OCI-LY3 (cell line): ENCODE data around the gene SLC39A13.

Experiments used
- H2AFZ ChIP-seq: fragments of 200-600, 300-600 bp; shearing (Covaris generic); 2 replicates; pipeline ENCODE4 v1.6.0; 2014; ENCODE audit warnings: antibody characterized with exemption, low read depth, low read length
- H3K27ac ChIP-seq: fragments of 200-600, 300-600 bp; sonication (generic); 2 replicates; pipeline ENCODE4 v1.5.1; 2014; ENCODE audit warnings: mild to moderate bottlenecking, low read length, moderate library complexity, mixed read lengths
- H3K27me3 ChIP-seq: fragments of 200-600, 300-600 bp; sonication (generic); 2 replicates; pipeline ENCODE4 v1.6.1; 2014; ENCODE audit warnings: low read depth, low read length, mixed read lengths
- H3K36me3 ChIP-seq: fragments of 200-600, 300-600 bp; sonication (generic); replicated peaks from 2 replicates; pipeline ENCODE3; 2014; ENCODE audit warnings: low read depth, low read length, mixed read lengths
- H3K4me1 ChIP-seq: fragments of 300-600, 200-600 bp; sonication (generic); 2 replicates; pipeline ENCODE4 v1.6.1; 2014; ENCODE audit warnings: low read length, mixed read lengths
- H3K4me2 ChIP-seq: fragments of 200-600, 300-600 bp; sonication (generic); 2 replicates; pipeline ENCODE4 v1.6.1; 2014; ENCODE audit warnings: low read length, mixed read lengths
- H3K4me3 ChIP-seq: fragments of 300-600, 200-600 bp; sonication (generic); 2 replicates; pipeline ENCODE4 v1.5.1; 2014; ENCODE audit warnings: antibody characterized with exemption, mild to moderate bottlenecking, low read length, moderate library complexity
- H3K79me2 ChIP-seq: fragments of 300-600, 200-600 bp; shearing (Covaris generic); 2 replicates; pipeline ENCODE4 v1.6.1; 2014; ENCODE audit warnings: mild to moderate bottlenecking, low read length, mixed read lengths
- H3K9ac ChIP-seq: fragments of 300-600, 200-600 bp; shearing (Covaris generic); 2 replicates; pipeline ENCODE4 v1.6.0; 2014; ENCODE audit warnings: mild to moderate bottlenecking, low read length, moderate library complexity
- H3K9me3 ChIP-seq: fragments of 200-600, 300-600 bp; shearing (Covaris generic); 2 replicates; pipeline ENCODE4 v1.6.1; 2014; ENCODE audit warnings: low read length, mixed read lengths; ENCODE audit not compliant: insufficient read depth
- H4K20me1 ChIP-seq: fragments of 200-600, 300-600 bp; sonication (generic); 2 replicates; pipeline ENCODE4 v1.6.1; 2016; ENCODE audit warnings: low read length, mixed read lengths; ENCODE audit not compliant: insufficient read depth
- EZH2phosphoT487 ChIP-seq: fragments of 200-600 bp; shearing (Covaris generic); IDR thresholded peaks from 2 replicates; pipeline ENCODE4 v1.6.1; 2018; ENCODE audit warnings: antibody characterized with exemption, mixed run types, low read depth
- TF ChIP-seq, protein P1 (sequence below): fragments of 200-600, 300-600 bp; sonication (generic); IDR thresholded peaks from 2 replicates; pipeline ENCODE4 v1.5.1; 2014; ENCODE audit warnings: antibody characterized with exemption, low read length, low read depth

The SLC39A13 gene

DNA sequence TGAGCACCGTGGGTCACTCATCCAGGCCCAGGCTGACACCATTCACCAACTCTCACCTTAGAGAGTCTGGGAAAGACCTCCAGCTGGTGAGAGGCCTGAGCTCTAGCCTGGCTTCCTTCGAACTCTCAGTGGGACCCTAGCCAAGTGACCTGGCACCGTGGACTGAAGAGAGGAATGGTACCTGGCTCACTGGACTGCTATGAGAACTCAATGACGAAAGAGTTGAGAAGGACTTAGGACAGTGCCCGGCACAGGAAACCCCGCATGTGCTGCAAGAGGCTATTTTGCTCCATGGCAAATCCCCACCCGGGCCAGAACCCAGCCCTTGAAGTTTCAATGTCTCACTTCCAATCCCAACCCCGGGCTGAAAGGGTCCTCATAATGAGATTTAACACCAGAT, 41.2 kb downstream of the SLC39A13 start:
- Histone ChIP-seq H4K20me1 (no peaks in the 10 kb centered on the region), H3K36me3 (no peaks in the 10 kb centered on the region), H3K79me2 (no peaks in the 10 kb centered on the region), H3K4me1 (peaks cover 3% of the 10 kb centered on the region), H3K9ac (no peak overlapping the region), H3K9me3 (no peaks in the 10 kb centered on the region), H2AFZ (no peak overlapping the region), H3K4me3 (no peak overlapping the region), H3K27ac (no peak overlapping the region), H3K4me2 (no peak overlapping the region), H3K27me3 (no peaks in the 10 kb centered on the region)
- TF ChIP-seq EZH2phosphoT487 = no peak
- TF ChIP-seq, protein P1, sequence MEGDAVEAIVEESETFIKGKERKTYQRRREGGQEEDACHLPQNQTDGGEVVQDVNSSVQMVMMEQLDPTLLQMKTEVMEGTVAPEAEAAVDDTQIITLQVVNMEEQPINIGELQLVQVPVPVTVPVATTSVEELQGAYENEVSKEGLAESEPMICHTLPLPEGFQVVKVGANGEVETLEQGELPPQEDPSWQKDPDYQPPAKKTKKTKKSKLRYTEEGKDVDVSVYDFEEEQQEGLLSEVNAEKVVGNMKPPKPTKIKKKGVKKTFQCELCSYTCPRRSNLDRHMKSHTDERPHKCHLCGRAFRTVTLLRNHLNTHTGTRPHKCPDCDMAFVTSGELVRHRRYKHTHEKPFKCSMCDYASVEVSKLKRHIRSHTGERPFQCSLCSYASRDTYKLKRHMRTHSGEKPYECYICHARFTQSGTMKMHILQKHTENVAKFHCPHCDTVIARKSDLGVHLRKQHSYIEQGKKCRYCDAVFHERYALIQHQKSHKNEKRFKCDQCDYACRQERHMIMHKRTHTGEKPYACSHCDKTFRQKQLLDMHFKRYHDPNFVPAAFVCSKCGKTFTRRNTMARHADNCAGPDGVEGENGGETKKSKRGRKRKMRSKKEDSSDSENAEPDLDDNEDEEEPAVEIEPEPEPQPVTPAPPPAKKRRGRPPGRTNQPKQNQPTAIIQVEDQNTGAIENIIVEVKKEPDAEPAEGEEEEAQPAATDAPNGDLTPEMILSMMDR = no peak

DNA sequence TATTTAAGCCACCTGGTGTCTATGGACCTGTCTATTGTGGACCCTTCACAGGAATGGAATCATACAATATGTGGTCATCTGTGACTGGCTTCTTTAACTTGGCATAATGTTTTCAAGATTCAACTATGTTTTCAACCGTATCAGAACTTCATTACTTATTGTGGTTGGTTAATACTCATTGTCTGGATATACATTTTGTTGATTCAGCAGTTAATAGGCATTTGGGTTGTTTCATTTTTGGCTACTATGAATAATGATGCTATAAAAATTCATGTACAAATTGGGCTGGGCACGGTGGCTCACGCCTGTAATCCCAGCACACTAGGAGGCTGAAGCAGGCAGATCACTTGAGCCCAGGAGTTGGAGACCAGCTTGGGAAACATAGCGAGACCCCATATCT, 43.0 kb downstream of the SLC39A13 start:
- peaks cover 3% of the 10 kb centered on the region for H3K4me1 ChIP-seq

DNA sequence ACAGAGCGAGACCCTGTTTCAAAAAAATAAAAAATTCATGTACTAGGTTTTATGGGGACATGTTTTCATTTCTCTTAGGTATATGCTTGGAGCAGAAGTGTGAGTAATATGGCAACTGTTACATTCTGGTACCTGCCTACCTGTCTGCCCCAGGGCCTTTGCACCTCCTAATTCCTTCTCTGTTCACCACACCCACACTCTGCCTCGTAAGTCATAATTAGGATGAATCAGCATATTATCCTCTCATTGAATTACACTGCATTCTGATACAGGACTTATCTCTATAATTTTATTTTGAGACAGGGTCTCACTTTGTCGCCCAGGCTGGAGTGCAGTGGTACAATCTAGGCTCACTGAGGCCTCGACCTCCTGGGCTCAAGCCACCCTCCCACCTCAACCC, 43.6 kb downstream of the SLC39A13 start:
- Histone ChIP-seq H3K9ac (no peak overlapping the region), H3K36me3 (no peaks in the 10 kb centered on the region), H3K27me3 (no peaks in the 10 kb centered on the region), H3K79me2 (no peaks in the 10 kb centered on the region), H3K4me3 (no peak overlapping the region), H3K4me2 (no peak overlapping the region), H3K4me1 (peaks cover 3% of the 10 kb centered on the region), H3K27ac (no peak overlapping the region), H2AFZ (no peak overlapping the region), H4K20me1 (no peaks in the 10 kb centered on the region), H3K9me3 (no peaks in the 10 kb centered on the region)
- no peak for TF ChIP-seq EZH2phosphoT487
- TF ChIP-seq, protein P1 = no peak

More for the DNA sequence above, 43.0 kb downstream of the SLC39A13 start:
- TF ChIP-seq EZH2phosphoT487 = no peak
- TF ChIP-seq, protein P1 = no peak
- Histone ChIP-seq H3K79me2 (no peaks in the 10 kb centered on the region), H3K9ac (no peak overlapping the region), H3K9me3 (no peaks in the 10 kb centered on the region), H3K4me2 (no peak overlapping the region), H4K20me1 (no peaks in the 10 kb centered on the region), H3K4me3 (no peak overlapping the region), H3K36me3 (no peaks in the 10 kb centered on the region), H3K27me3 (no peaks in the 10 kb centered on the region), H2AFZ (no peak overlapping the region), H3K27ac (no peak overlapping the region)

DNA sequence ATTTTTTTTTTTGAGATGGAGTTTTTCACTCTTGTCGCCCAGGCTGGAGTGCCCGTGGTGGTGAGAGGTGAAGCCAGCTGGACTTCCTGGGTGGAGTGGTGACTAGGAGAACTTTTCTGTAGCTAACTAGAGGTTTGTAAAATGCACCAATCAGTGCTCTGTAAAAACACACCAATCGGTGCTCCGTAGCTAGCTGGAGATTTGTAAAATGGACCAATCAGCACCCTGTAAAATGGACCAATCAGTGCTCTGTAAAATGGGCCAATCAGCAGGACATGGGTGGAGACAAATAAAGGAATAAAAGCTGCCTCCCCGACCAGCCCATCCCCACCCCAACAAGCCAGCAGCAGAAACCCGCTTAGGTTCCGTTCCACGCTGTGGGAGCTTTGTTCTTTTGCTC, 45.0 kb downstream of the SLC39A13 start:
- Histone ChIP-seq H3K27me3 (no peaks in the 10 kb centered on the region), H3K4me2 (no peak overlapping the region), H3K9ac (no peak overlapping the region), H3K79me2 (no peaks in the 10 kb centered on the region), H3K9me3 (no peaks in the 10 kb centered on the region), H3K4me1 (peaks cover 3% of the 10 kb centered on the region), H3K36me3 (no peaks in the 10 kb centered on the region), H2AFZ (no peak overlapping the region), H3K4me3 (no peak overlapping the region), H3K27ac (no peak overlapping the region), H4K20me1 (no peaks in the 10 kb centered on the region)
- no peak for TF ChIP-seq EZH2phosphoT487
- TF ChIP-seq, protein P1 = no peak
